Kidney (tissue), 14 donors: ENCODE measurements around the gene PRELID3B. TPM values are rescaled to one million over a fixed set of nuclear protein-coding genes. Genes with fewer than 3 reads are reported as not detected.

ENCODE experiments used
- DNase-seq, 5 donors: peaks; one replicate each; pipeline ENCODE4 v3.0.0-alpha.2; 2013 to 2020
- FAIRE-seq: peaks from 2 replicates; lab custom pipeline; 2012; peaks lifted over from hg19 to GRCh38; lab: Jason Lieb, UNC
- H3K27ac ChIP-seq, 2 donors: one replicate each; pipeline ENCODE4 v1.7.0; 2013; ENCODE audit warnings: low read depth in 2 of 2, low read length in 2 of 2, inconsistent platforms in 1 of 2
- H3K27me3 ChIP-seq: one replicate; pipeline ENCODE4 v1.7.1; 2013; ENCODE audit warnings: low read length, inconsistent platforms; ENCODE audit not compliant: control insufficient read depth, insufficient read depth
- H3K36me3 ChIP-seq, 3 donors: one replicate each; pipeline versions ENCODE4 v1.7.0 to v1.7.1; 2013; ENCODE audit warnings: low read length in 3 of 3, control low read depth in 1 of 3, inconsistent platforms in 1 of 3; ENCODE audit not compliant: insufficient read depth in 3 of 3, control insufficient read depth in 2 of 3
- H3K4me1 ChIP-seq, 3 donors: one replicate each; pipeline versions ENCODE4 v1.7.0 to v1.7.1; 2013; ENCODE audit warnings: low read length in 3 of 3, inconsistent platforms in 1 of 3, low read depth in 1 of 3; ENCODE audit not compliant: control insufficient read depth in 2 of 3, insufficient read depth in 2 of 3
- H3K4me3 ChIP-seq, 3 donors: one replicate each; pipeline versions ENCODE4 v1.7.0 to v1.8.1; 2013; ENCODE audit warnings: low read length in 3 of 3, control low read depth in 1 of 3, inconsistent platforms in 1 of 3
- H3K9ac ChIP-seq, 3 donors: one replicate each; pipeline versions ENCODE4 v1.7.0 to v1.7.1; 2013; ENCODE audit warnings: low read length in 3 of 3, control low read depth in 1 of 3, inconsistent platforms in 1 of 3
- H3K9me3 ChIP-seq, 3 donors: one replicate each; pipeline versions ENCODE4 v1.7.0 to v1.7.1; 2013; ENCODE audit warnings: low read length in 3 of 3, control low read depth in 1 of 3, inconsistent platforms in 1 of 3; ENCODE audit not compliant: control insufficient read depth in 2 of 3, insufficient read depth in 1 of 3
- intact Hi-C: fragments of 100-400 bp; cut with DNase I; formaldehyde crosslinking; loops from one replicate; pipeline ENCODE4 v1.11.1; 2022
- polyA plus RNA-seq: library from polyadenylated mRNA; stranded (reverse); fragments of 350-450 nt; fragmentation: Illumina TruSeq; extraction: RNeasy Lipid Tissue Mini Kit (QIAGEN cat#74804); gene quantifications from one replicate; pipeline ENCODE4 v1.2.3, GENCODE V29; 2014; ENCODE audit warnings: low read depth, low replicate concordance; ENCODE audit not compliant: insufficient read depth
- total RNA-seq: library from RNA; stranded (reverse); fragmentation: NEBNext Ultra II Directional; extraction: Animal tissue kit (Norgen Biotek cat#: 25700); gene quantifications from one replicate; pipeline ENCODE4 v1.2.1, GENCODE V29; 2021
- TF ChIP-seq, protein P1 (sequence below): IDR thresholded peaks from 3 replicates; pipeline ENCODE4 v1.5.1; 2012; ENCODE audit warnings: mild to moderate bottlenecking, moderate library complexity, borderline replicate concordance; ENCODE audit not compliant: insufficient read depth; ENCODE audit errors: extremely low read depth
- donor health status: control.
- donor health status: control.
- donor health status: control.
- donor health status: control.
- donor health status: control.
- donor health status: DM: yes; HTN: yes; CAD: no.
- donor health status: Normal renal cell carcinoma (clear cell type).

Gene PRELID3B
- total and polyA plus RNA-seq, 2 donors from 2014 or later: 26.4 to 38.5 TPM

GRCh38 chr20:59062081-59062480 lies 19.5 kb upstream of the PRELID3B start:
- Histone ChIP-seq H3K9ac (no peak overlapping the region), H3K27me3 (no peaks in the 10 kb centered on the region), H3K4me1 (peaks cover 0 to 5% (median 0%) of the 10 kb centered on the region in 3 donors), H3K27ac (no peak overlapping the region), H3K9me3 (no peaks in the 10 kb centered on the region), H3K36me3 (no peaks in the 10 kb centered on the region), H3K4me3 (no peak overlapping the region)
- no peak for DNase-seq
- intact Hi-C loops: no loop called here
- TF ChIP-seq, protein P1, sequence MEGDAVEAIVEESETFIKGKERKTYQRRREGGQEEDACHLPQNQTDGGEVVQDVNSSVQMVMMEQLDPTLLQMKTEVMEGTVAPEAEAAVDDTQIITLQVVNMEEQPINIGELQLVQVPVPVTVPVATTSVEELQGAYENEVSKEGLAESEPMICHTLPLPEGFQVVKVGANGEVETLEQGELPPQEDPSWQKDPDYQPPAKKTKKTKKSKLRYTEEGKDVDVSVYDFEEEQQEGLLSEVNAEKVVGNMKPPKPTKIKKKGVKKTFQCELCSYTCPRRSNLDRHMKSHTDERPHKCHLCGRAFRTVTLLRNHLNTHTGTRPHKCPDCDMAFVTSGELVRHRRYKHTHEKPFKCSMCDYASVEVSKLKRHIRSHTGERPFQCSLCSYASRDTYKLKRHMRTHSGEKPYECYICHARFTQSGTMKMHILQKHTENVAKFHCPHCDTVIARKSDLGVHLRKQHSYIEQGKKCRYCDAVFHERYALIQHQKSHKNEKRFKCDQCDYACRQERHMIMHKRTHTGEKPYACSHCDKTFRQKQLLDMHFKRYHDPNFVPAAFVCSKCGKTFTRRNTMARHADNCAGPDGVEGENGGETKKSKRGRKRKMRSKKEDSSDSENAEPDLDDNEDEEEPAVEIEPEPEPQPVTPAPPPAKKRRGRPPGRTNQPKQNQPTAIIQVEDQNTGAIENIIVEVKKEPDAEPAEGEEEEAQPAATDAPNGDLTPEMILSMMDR: no peak
- no peak for FAIRE-seq

- no peak overlapping the region for H3K27ac ChIP-seq
- intact Hi-C loops: no loop called here
- DNase-seq (peak in 1 of 5 donors; percentile 55), FAIRE-seq (no peak)
- H3K4me3 ChIP-seq: no peak overlapping the region
- no peaks in the 10 kb centered on the region for H3K4me1 ChIP-seq
- H3K9me3 ChIP-seq: peaks cover 0 to 5% (median 0%) of the 10 kb centered on the region in 3 donors
- TF ChIP-seq, protein P1: no peak
- no peaks in the 10 kb centered on the region for H3K27me3 ChIP-seq
- H3K36me3 ChIP-seq: no peaks in the 10 kb centered on the region
- H3K9ac ChIP-seq: no peak overlapping the region
Measured at GRCh38 chr20:59055302-59055701, 12.7 kb upstream of the PRELID3B start.

GRCh38 chr20:59051666-59052185 lies 9.1 kb upstream of the PRELID3B start:
- Histone ChIP-seq H3K36me3 (no peaks in the 10 kb centered on the region), H3K9ac (no peak overlapping the region), H3K27me3 (no peaks in the 10 kb centered on the region), H3K9me3 (peaks cover 0 to 4% (median 0%) of the 10 kb centered on the region in 3 donors), H3K27ac (no peak overlapping the region), H3K4me1 (no peaks in the 10 kb centered on the region), H3K4me3 (no peak overlapping the region)
- FAIRE-seq (no peak), DNase-seq (no peak)
- TF ChIP-seq, protein P1: no peak
- intact Hi-C loops: no loop called here

DNA sequence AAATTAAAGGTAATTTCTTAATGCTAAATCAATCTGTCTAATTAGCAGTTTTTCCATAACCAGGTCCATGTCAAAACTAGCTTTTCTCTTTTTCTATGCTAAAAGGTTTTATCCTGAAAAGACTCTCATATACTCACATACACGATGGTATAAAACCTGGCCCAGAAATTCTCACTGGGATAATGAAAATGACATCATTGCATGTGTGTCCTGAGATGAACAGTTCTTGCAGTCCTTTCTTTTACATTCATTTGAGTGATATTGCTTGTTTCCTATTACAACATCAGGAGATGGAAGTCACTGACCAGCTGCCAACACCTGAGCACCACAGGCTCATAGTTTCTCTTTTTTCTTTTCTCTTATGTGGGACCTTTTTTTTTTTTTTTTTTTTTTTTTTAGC lies 7.9 kb upstream of the PRELID3B start:
- no peak overlapping the region for H3K27ac ChIP-seq

More for the DNA sequence above, 7.9 kb upstream of the PRELID3B start:
- TF ChIP-seq, protein P1: no peak
- Histone ChIP-seq H3K36me3 (no peaks in the 10 kb centered on the region), H3K4me1 (no peaks in the 10 kb centered on the region), H3K27me3 (no peaks in the 10 kb centered on the region), H3K9me3 (no peaks in the 10 kb centered on the region), H3K9ac (no peak overlapping the region), H3K4me3 (no peak overlapping the region)
- DNase-seq: no peak
- FAIRE-seq: no peak
- intact Hi-C loops: no loop called here
